GM12878 (cell line): ENCODE data around the gene TCP1. TPM values are rescaled to one million over a fixed set of nuclear protein-coding genes. Genes with fewer than 3 reads are reported as not detected.

Experiments used
- ATAC-seq: fragments of 200-7000 bp; cut with Tn5 transposase; 3 replicates; pipeline ENCODE4 v1.9.1; 2020; ENCODE audit warnings: mild to moderate bottlenecking, moderate library complexity
- BruUV-seq: library from RNA; stranded (reverse); fragments of 400-500 nt; replicated peaks from 2 replicates; lab custom pipeline; 2021; lab: Mats Ljungman, UMichigan
- CTCF ChIA-PET: fragments of 300-600 bp; sonication (Branson Sonifier 250); formaldehyde crosslinking; extraction: SDS; loops from one replicate; lab custom pipeline; 2021; ENCODE audit warnings: inconsistent platforms; lab: Yijun Ruan, JAX
- POLR2A ChIA-PET: fragments of 350-600 bp; formaldehyde crosslinking; extraction: SDS; loops from one replicate; lab custom pipeline; 2021; ENCODE audit warnings: inconsistent platforms; lab: Charles Lee
- RAD21 ChIA-PET: fragments of 300-600 bp; sonication (Branson Sonifier 250); formaldehyde crosslinking; loops from one replicate; lab custom pipeline; 2023; ENCODE audit warnings: antibody characterized with exemption; ENCODE audit not compliant: unreplicated experiment; lab: Charles Lee
- SMC1A ChIA-PET: fragments of 300-600 bp; sonication (Branson Sonifier 250); formaldehyde crosslinking; loops from one replicate; lab custom pipeline; 2023; ENCODE audit not compliant: unreplicated experiment, uncharacterized antibody; lab: Charles Lee
- DNase-seq: peaks from one replicate; pipeline ENCODE4 v3.0.0-alpha.2; 2011; ENCODE audit warnings: low read depth, low spot score
- FAIRE-seq: peaks from 3 replicates; lab custom pipeline; 2011; peaks lifted over from hg19 to GRCh38; lab: Jason Lieb, UNC
- H2AFZ ChIP-seq: 2 replicates; pipeline ENCODE4 v1.6.0; 2011; ENCODE audit warnings: low read depth, low read length, control low read depth; ENCODE audit not compliant: control insufficient read depth
- H3K27ac ChIP-seq: 2 replicates; pipeline ENCODE4 v1.5.1; 2011; ENCODE audit warnings: control low read depth; ENCODE audit not compliant: control insufficient read depth, insufficient read depth
- H3K27me3 ChIP-seq, 2 experiments: replicated peaks in 1 of 2; 2 replicates each; pipeline versions ENCODE4 v1.6.0 to v1.6.1; 2011; ENCODE audit warnings: low read length in 1 of 2; ENCODE audit not compliant: control insufficient read depth in 2 of 2, insufficient read depth in 2 of 2
- H3K36me3 ChIP-seq, 2 experiments: 2 replicates each; pipeline ENCODE4 v1.5.1; 2011; ENCODE audit warnings: low read length in 1 of 2; ENCODE audit not compliant: control insufficient read depth in 2 of 2, insufficient read depth in 2 of 2
- H3K4me1 ChIP-seq: 2 replicates; pipeline ENCODE4 v1.6.1; 2011; ENCODE audit warnings: mild to moderate bottlenecking, low read length, moderate library complexity, mixed read lengths; ENCODE audit not compliant: control insufficient read depth, insufficient read depth
- H3K4me2 ChIP-seq: 2 replicates; pipeline ENCODE4 v1.6.0; 2011; ENCODE audit warnings: control low read depth; ENCODE audit not compliant: control insufficient read depth, insufficient read depth
- H3K4me3 ChIP-seq: fragments of 200-600 bp; sonication (generic); 2 replicates; pipeline ENCODE4 v1.5.1; 2016
- H3K79me2 ChIP-seq: 2 replicates; pipeline ENCODE4 v1.6.0; 2011; ENCODE audit warnings: low read length; ENCODE audit not compliant: control insufficient read depth, insufficient read depth
- H3K9ac ChIP-seq: 2 replicates; pipeline ENCODE4 v1.8.0; 2011; ENCODE audit warnings: low read length, control low read depth, mixed read lengths; ENCODE audit not compliant: control insufficient read depth, insufficient read depth
- H3K9me3 ChIP-seq: replicated peaks from 3 replicates; pipeline ENCODE4 v1.5.1; 2011; ENCODE audit warnings: mild to moderate bottlenecking, low read length; ENCODE audit not compliant: control insufficient read depth, insufficient read depth
- H4K20me1 ChIP-seq: 2 replicates; pipeline ENCODE4 v1.6.0; 2011; ENCODE audit not compliant: control insufficient read depth, insufficient read depth
- CHD4 ChIP-seq: fragments of 200-600 bp; sonication (generic); IDR thresholded peaks from 2 replicates; pipeline ENCODE4 v1.6.1; 2016; ENCODE audit warnings: mild to moderate bottlenecking
- FOS ChIP-seq: IDR thresholded peaks from 3 replicates; pipeline ENCODE4 v1.6.1; 2011; ENCODE audit warnings: borderline replicate concordance; ENCODE audit not compliant: insufficient read length; ENCODE audit errors: extremely low read depth
- MEF2A ChIP-seq: IDR thresholded peaks from 2 replicates; pipeline ENCODE4 v1.6.1; 2011; ENCODE audit warnings: low read depth, mild to moderate bottlenecking, low read length, moderate library complexity; ENCODE audit not compliant: insufficient read depth
- MYB ChIP-seq: fragments of 150-350 bp; IDR thresholded peaks from 2 replicates; pipeline ENCODE4 v1.6.1; 2014; ENCODE audit warnings: mild to moderate bottlenecking, low read depth, low read length, borderline replicate concordance
- NR2F1 ChIP-seq: fragments of 450-650 bp; conservative IDR thresholded peaks from 2 replicates; pipeline ENCODE4 v1.6.1; 2017; ENCODE audit warnings: mild to moderate bottlenecking
- POLR2A ChIP-seq: IDR thresholded peaks from 2 replicates; pipeline ENCODE4 v1.6.1; 2011; ENCODE audit warnings: low read depth, mild to moderate bottlenecking, low read length
- POLR2AphosphoS2 ChIP-seq: IDR thresholded peaks from 2 replicates; pipeline ENCODE4 v1.6.1; 2011; ENCODE audit warnings: low read depth, mild to moderate bottlenecking, low read length, improper control_type of control experiment, moderate library complexity
- POLR2AphosphoS5 ChIP-seq: IDR thresholded peaks from 2 replicates; pipeline ENCODE4 v1.6.1; 2011; ENCODE audit warnings: mild to moderate bottlenecking, low read length, inconsistent platforms
- RFX5 ChIP-seq: IDR thresholded peaks from 2 replicates; pipeline ENCODE4 v1.6.1; 2011; ENCODE audit warnings: low read depth, low read length, improper control_type of control experiment
- SMC3 ChIP-seq: IDR thresholded peaks from 2 replicates; pipeline ENCODE4 v1.6.1; 2011; ENCODE audit warnings: low read length, improper control_type of control experiment, borderline replicate concordance
- SREBF1 ChIP-seq: IDR thresholded peaks from 2 replicates; pipeline ENCODE4 v1.6.1; 2012; ENCODE audit warnings: mild to moderate bottlenecking, low read length
- ZZZ3 ChIP-seq: IDR thresholded peaks from 2 replicates; pipeline ENCODE4 v1.6.1; 2011; ENCODE audit warnings: low read depth; ENCODE audit not compliant: control insufficient read depth, insufficient read length
- WGBS: methylation state at CpG from one replicate; pipeline ENCODE4 v1.1.6; 2016; ENCODE audit warnings: low lambda C conversion rate; ENCODE audit not compliant: insufficient replicate concordance, insufficient coverage; ENCODE audit errors: missing lambda C conversion rate; 5-methylcytosine and 5-hydroxymethylcytosine counted together
- in situ Hi-C: fragments of 300-500 bp; cut with MboI; formaldehyde crosslinking; loops from 9 replicates; pipeline ENCODE4 v1.14.3; 2018; ENCODE audit warnings: mixed read lengths
- intact Hi-C: fragments of 100-400 bp; cut with micrococcal nuclease; formaldehyde crosslinking; loops from one replicate; pipeline ENCODE4 v1.14.2; 2022; ENCODE audit not compliant: unreplicated experiment
- polyA plus RNA-seq, 11 experiments: library from polyadenylated mRNA; depleted of rRNA in 4 of 11; unstranded in 6 of 11; stranded (reverse) in 5 of 11; fragments of >200 nt; fragmentation: Nextera tagmentation in 4 of 11; fragmentation: Illumina TruSeq in 1 of 11; extraction: Ambion mirVana in 4 of 11; extraction: Trizol in 1 of 11; gene quantifications; 1 replicate in 1 of 11; 2 replicates in 10 of 11; pipeline versions ENCODE4 v1.2.1 to v1.2.3, GENCODE V29; 2011 to 2016; ENCODE audit warnings: inconsistent platforms in 2 of 11, missing spikeins in 2 of 11, low read depth in 1 of 11
- total RNA-seq, 4 experiments: library from RNA; depleted of rRNA in 3 of 4; stranded (reverse); fragments of >200 nt in 3 of 4; fragmentation: Illumina TruSeq in 1 of 4; extraction: Trizol in 1 of 4; gene quantifications; 2 replicates each; pipeline versions ENCODE4 v1.2.1 to v1.2.3, GENCODE V29; 2013 to 2021
- TF ChIP-seq, protein P1 (sequence below): IDR thresholded peaks from 2 replicates; pipeline ENCODE4 v1.6.1; 2011; ENCODE audit warnings: borderline replicate concordance, low read depth, mild to moderate bottlenecking, moderate library complexity, mixed read lengths, low read length; ENCODE audit not compliant: insufficient read depth; ENCODE audit errors: extremely low read length
- TF ChIP-seq, protein P2 (sequence below): fragments of 450-650 bp; IDR thresholded peaks from 2 replicates; pipeline ENCODE4 v1.6.1; 2018; ENCODE audit warnings: mild to moderate bottlenecking, low read depth, moderate library complexity; ENCODE audit not compliant: partially characterized antibody

Gene TCP1
- total and polyA plus RNA-seq, 10 of the 15 experiments (the other 5 are each of a cell fraction or from before 2014, with no cell fraction given), result 133 to 457 (median 306) TPM

DNA sequence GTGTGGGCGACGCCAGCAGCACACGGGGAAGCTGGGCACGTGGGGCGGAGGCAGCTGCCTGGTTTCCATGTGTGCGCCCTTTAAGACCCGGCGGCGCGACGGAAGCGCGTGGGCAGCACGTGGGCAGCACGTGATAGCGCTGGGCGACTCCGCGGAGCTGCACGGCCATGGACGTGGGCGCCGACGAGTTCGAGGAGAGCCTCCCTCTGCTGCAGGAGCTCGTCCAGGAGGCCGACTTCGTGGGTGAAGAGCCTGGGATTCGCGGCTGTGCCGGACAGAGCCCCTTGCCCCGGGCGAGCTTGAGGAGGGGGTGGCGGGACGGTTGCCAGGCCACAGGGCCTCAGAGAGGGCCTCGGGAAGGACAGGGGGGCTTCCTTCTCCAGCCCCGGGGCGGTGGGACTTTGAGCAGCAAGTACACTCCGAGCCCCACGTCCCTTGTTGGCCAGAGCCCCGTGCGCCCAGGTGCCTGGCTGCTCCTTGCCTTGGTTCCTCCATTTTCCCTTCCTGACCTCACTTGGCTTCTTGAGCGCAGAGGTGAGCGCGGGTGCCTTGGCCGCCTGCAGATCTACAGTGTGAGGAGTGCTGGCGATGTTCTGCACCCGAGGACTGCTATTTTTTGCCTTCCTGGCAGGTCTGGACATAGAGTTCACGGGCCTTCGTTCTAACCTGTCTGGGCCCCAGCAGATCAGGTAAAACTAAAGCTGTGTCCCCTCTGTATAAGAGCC is 10.9 kb upstream of the TCP1 start, which contains the start of gene PNLDC1:
PNLDC1 (plus strand) TSS at position 136 of the 725 bp plus-strand sequence; CDS start at position 168, 32 bp downstream.
- no peak within 1 kb of the TSS for H3K4me2 ChIP-seq
- in situ Hi-C loops (no loop called here), intact Hi-C loops (no loop called here)
- H3K27ac ChIP-seq, result no peak within 1 kb of the TSS
- H3K9me3 ChIP-seq, result no peaks in the 10 kb centered on the region
- ChIA-PET CTCF (interaction anchor here (1.1 kb wide), 1 partner anchor 21 kb away, joined by 3 read pairs; no protein-coding TSS in a partner anchor), RAD21 (no interaction called here), POLR2A (no interaction called here), SMC1A (interaction anchor here (1.2 kb wide), 1 partner anchor 9 kb away, joined by 3 read pairs; no protein-coding TSS in a partner anchor)
- BruUV-seq, result no TSS peak
- no peak for DNase-seq
- TF ChIP-seq POLR2A (peak; percentile 44; the same call in 1 of the 2 replicates), POLR2AphosphoS2 (0 out of 2 replicates have a peak, but pooled peaks have one; percentile 37)
- TF ChIP-seq, protein P1, sequence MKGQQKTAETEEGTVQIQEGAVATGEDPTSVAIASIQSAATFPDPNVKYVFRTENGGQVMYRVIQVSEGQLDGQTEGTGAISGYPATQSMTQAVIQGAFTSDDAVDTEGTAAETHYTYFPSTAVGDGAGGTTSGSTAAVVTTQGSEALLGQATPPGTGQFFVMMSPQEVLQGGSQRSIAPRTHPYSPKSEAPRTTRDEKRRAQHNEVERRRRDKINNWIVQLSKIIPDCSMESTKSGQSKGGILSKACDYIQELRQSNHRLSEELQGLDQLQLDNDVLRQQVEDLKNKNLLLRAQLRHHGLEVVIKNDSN, result no peak
- H4K20me1 ChIP-seq, result no peaks in the 10 kb centered on the region
- H3K4me3 ChIP-seq, result no peak within 1 kb of the TSS
- H3K79me2 ChIP-seq, result peaks cover 3% of the 10 kb centered on the region; the same call in 1 of the 2 replicates
- 95% methylated on average over 36 of the region's 50 CpGs for WGBS
- no peak within 1 kb of the TSS for H3K9ac ChIP-seq
- H2AFZ ChIP-seq, result no peak within 1 kb of the TSS
- no peak for FAIRE-seq
- H3K27me3 ChIP-seq, result no peaks in the 10 kb centered on the region
- peaks cover 1 to 20% of the 10 kb centered on the region in 2 experiments; a peak in 3 of 4 replicates for H3K36me3 ChIP-seq
- ATAC-seq, result no peak
- no peaks in the 10 kb centered on the region for H3K4me1 ChIP-seq

DNA sequence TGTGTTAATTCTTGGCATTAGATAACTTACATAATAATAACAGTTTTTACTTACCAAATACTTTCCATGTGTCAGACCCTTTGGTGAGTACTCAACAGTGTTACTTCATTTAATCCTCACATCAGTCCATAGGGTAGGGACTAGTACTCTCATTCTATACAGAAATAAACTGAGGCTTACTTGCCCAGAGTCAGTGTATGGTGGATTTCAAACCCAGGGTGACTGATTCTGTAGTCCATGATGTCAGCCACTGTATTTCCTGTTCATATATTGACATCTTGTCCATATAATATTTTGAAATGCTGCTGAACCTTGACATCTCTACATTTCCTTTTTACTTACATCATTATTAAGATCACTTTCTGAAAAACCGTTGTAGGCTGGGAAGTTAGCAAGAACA is 8.2 kb upstream of the TCP1 start:
- in situ Hi-C loops, result no loop called here
- CTCF ChIA-PET, result no interaction called here
- TF ChIP-seq POLR2AphosphoS5 (no peak), RFX5 (no peak), MEF2A (no peak), NR2F1 (no peak), SREBF1 (no peak), SMC3 (no peak), ZZZ3 (no peak), FOS (no peak), MYB (no peak), CHD4 (no peak)
- TF ChIP-seq, protein P2, sequence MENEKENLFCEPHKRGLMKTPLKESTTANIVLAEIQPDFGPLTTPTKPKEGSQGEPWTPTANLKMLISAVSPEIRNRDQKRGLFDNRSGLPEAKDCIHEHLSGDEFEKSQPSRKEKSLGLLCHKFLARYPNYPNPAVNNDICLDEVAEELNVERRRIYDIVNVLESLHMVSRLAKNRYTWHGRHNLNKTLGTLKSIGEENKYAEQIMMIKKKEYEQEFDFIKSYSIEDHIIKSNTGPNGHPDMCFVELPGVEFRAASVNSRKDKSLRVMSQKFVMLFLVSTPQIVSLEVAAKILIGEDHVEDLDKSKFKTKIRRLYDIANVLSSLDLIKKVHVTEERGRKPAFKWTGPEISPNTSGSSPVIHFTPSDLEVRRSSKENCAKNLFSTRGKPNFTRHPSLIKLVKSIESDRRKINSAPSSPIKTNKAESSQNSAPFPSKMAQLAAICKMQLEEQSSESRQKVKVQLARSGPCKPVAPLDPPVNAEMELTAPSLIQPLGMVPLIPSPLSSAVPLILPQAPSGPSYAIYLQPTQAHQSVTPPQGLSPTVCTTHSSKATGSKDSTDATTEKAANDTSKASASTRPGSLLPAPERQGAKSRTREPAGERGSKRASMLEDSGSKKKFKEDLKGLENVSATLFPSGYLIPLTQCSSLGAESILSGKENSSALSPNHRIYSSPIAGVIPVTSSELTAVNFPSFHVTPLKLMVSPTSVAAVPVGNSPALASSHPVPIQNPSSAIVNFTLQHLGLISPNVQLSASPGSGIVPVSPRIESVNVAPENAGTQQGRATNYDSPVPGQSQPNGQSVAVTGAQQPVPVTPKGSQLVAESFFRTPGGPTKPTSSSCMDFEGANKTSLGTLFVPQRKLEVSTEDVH, result no peak

More for the DNA sequence above, 8.2 kb upstream of the TCP1 start:
- Histone ChIP-seq H3K79me2 (peaks cover 15% of the 10 kb centered on the region), H3K4me2 (no peak overlapping the region), H3K9me3 (no peaks in the 10 kb centered on the region), H3K36me3 (peaks cover 1 to 23% of the 10 kb centered on the region in 2 experiments; a peak in 3 of 4 replicates), H3K4me1 (no peaks in the 10 kb centered on the region), H4K20me1 (no peaks in the 10 kb centered on the region), H3K27me3 (no peaks in the 10 kb centered on the region), H3K9ac (no peak overlapping the region), H3K4me3 (no peak overlapping the region), H2AFZ (no peak overlapping the region), H3K27ac (no peak overlapping the region)
- DNase-seq (no peak), FAIRE-seq (no peak), ATAC-seq (no peak)
- ChIA-PET RAD21 (no interaction called here), SMC1A (no interaction called here), POLR2A (no interaction called here)
- WGBS, result 43% methylated on average over 1 of the region's 1 CpG
- intact Hi-C loops, result no loop called here
- TSS peak; percentile 19 for BruUV-seq
